ENCODE results near the gene PTPRN2. TPM values are rescaled to one million over a fixed set of nuclear protein-coding genes. Genes with fewer than 3 reads are reported as not detected.

Gene PTPRN2
- total and polyA plus RNA-seq, 2 donors (not counting 1 experiment from before 2014, with no cell fraction given), result 0.54 to 1.2 TPM

- no peaks in the 10 kb centered on the region for H3K4me1 ChIP-seq (ENCODE audit: control insufficient read depth, extremely low read depth, insufficient read depth, low read length)
- no peaks in the 10 kb centered on the region for H4K20me1 ChIP-seq (ENCODE audit: control insufficient read depth, extremely low read depth, insufficient read depth, low read length)
- H3K9me3 ChIP-seq (ENCODE audit: control insufficient read depth, insufficient read depth, low read depth, low read length), result no peaks in the 10 kb centered on the region
- H2AFZ ChIP-seq (ENCODE audit: low read length), result no peak overlapping the region
- H3K4me3 ChIP-seq (replicated peaks in 1 of 4; ENCODE audit: control extremely low read depth in 1 of 4, insufficient read depth in 1 of 4, low read depth in 3 of 4, low read length in 4 of 4), result no peak overlapping the region
- no peak for TF ChIP-seq CTCF (conservative IDR thresholded peaks at IDR 0.05 in 1 of 2, IDR thresholded peaks at IDR 0.05 in 1 of 2; ENCODE audit: low read depth in 1 of 2, low read length in 2 of 2)
- no peak for TF ChIP-seq EZH2 (IDR thresholded peaks at IDR 0.05; ENCODE audit: low read length, missing control alignments)
- H3K36me3 ChIP-seq (ENCODE audit: control insufficient read depth, insufficient read depth, low read length), result no peaks in the 10 kb centered on the region
- H3K4me2 ChIP-seq (ENCODE audit: extremely low read depth, insufficient read depth, low read length), result no peak overlapping the region
- no peak for DNase-seq (ENCODE audit: low read depth in 2 of 2)
- no peak overlapping the region for H3K9ac ChIP-seq (ENCODE audit: insufficient read depth, low read length)
- no peaks in the 10 kb centered on the region for H3K27me3 ChIP-seq (ENCODE audit: control insufficient read depth, insufficient read depth, low read length)
- H3K27ac ChIP-seq (ENCODE audit: insufficient read depth, low read length), result no peak overlapping the region
- H3K79me2 ChIP-seq (ENCODE audit: control insufficient read depth, insufficient read depth, low read length), result no peaks in the 10 kb centered on the region
Measured at GRCh38 chr7:158479664-158480025, 108.0 kb downstream of the PTPRN2 start.

- no peaks in the 10 kb centered on the region for H3K79me2 ChIP-seq (ENCODE audit: control insufficient read depth, insufficient read depth, low read length)
- no peaks in the 10 kb centered on the region for H3K36me3 ChIP-seq (ENCODE audit: control insufficient read depth, insufficient read depth, low read length)
- H3K9ac ChIP-seq (ENCODE audit: insufficient read depth, low read length), result no peak overlapping the region
- H3K9me3 ChIP-seq (ENCODE audit: control insufficient read depth, insufficient read depth, low read depth, low read length), result no peaks in the 10 kb centered on the region
- no peaks in the 10 kb centered on the region for H3K27me3 ChIP-seq (ENCODE audit: control insufficient read depth, insufficient read depth, low read length)
- no peak for DNase-seq (ENCODE audit: low read depth in 2 of 2)
- TF ChIP-seq EZH2 (IDR thresholded peaks at IDR 0.05; ENCODE audit: low read length, missing control alignments) (no peak), CTCF (conservative IDR thresholded peaks at IDR 0.05 in 1 of 2, IDR thresholded peaks at IDR 0.05 in 1 of 2; ENCODE audit: low read depth in 1 of 2, low read length in 2 of 2) (no peak)
- H3K4me2 ChIP-seq (ENCODE audit: extremely low read depth, insufficient read depth, low read length), result no peak overlapping the region
- no peak overlapping the region for H2AFZ ChIP-seq (ENCODE audit: low read length)
- no peak overlapping the region for H3K27ac ChIP-seq (ENCODE audit: insufficient read depth, low read length)
- H3K4me3 ChIP-seq (replicated peaks in 1 of 4; ENCODE audit: control extremely low read depth in 1 of 4, insufficient read depth in 1 of 4, low read depth in 3 of 4, low read length in 4 of 4), result no peak overlapping the region
- H4K20me1 ChIP-seq (ENCODE audit: control insufficient read depth, extremely low read depth, insufficient read depth, low read length), result no peaks in the 10 kb centered on the region
- no peaks in the 10 kb centered on the region for H3K4me1 ChIP-seq (ENCODE audit: control insufficient read depth, extremely low read depth, insufficient read depth, low read length)
Measured at GRCh38 chr7:158479021-158479663, 108.5 kb downstream of the PTPRN2 start.

- Histone ChIP-seq H3K27ac (ENCODE audit: insufficient read depth, low read length) (no peak overlapping the region), H2AFZ (ENCODE audit: low read length) (no peak overlapping the region), H3K9me3 (ENCODE audit: control insufficient read depth, insufficient read depth, low read depth, low read length) (no peaks in the 10 kb centered on the region), H3K4me3 (replicated peaks in 1 of 4; ENCODE audit: control extremely low read depth in 1 of 4, insufficient read depth in 1 of 4, low read depth in 3 of 4, low read length in 4 of 4) (no peak overlapping the region), H3K9ac (ENCODE audit: insufficient read depth, low read length) (no peak overlapping the region), H3K4me2 (ENCODE audit: extremely low read depth, insufficient read depth, low read length) (no peak overlapping the region), H3K4me1 (ENCODE audit: control insufficient read depth, extremely low read depth, insufficient read depth, low read length) (no peaks in the 10 kb centered on the region), H3K79me2 (ENCODE audit: control insufficient read depth, insufficient read depth, low read length) (no peaks in the 10 kb centered on the region), H4K20me1 (ENCODE audit: control insufficient read depth, extremely low read depth, insufficient read depth, low read length) (no peaks in the 10 kb centered on the region), H3K36me3 (ENCODE audit: control insufficient read depth, insufficient read depth, low read length) (no peaks in the 10 kb centered on the region), H3K27me3 (ENCODE audit: control insufficient read depth, insufficient read depth, low read length) (no peaks in the 10 kb centered on the region)
- DNase-seq (ENCODE audit: low read depth in 2 of 2), result no peak
- TF ChIP-seq EZH2 (IDR thresholded peaks at IDR 0.05; ENCODE audit: low read length, missing control alignments) (no peak), CTCF (conservative IDR thresholded peaks at IDR 0.05 in 1 of 2, IDR thresholded peaks at IDR 0.05 in 1 of 2; ENCODE audit: low read depth in 1 of 2, low read length in 2 of 2) (no peak)
Measured at GRCh38 chr7:158477866-158478265, 109.8 kb downstream of the PTPRN2 start.

All from fibroblast of lung (primary cell).